Tibial nerve (tissue), 4 donors: Measurements from ENCODE around the gene KL. TPM values are rescaled to one million over a fixed set of nuclear protein-coding genes. Genes with fewer than 3 reads are reported as not detected.

Source experiments
- DNase-seq, 2 donors: peaks; one replicate each; pipeline ENCODE4 v3.0.0-alpha.2; 2019; ENCODE audit warnings: low spot score in 2 of 2
- H3K27ac ChIP-seq, 4 donors: fragments of 200-600 bp; sonication (generic) in 3 of 4; one replicate each; pipeline ENCODE4 v1.5.1; 2017 to 2019; ENCODE audit warnings: mild to moderate bottlenecking in 1 of 4
- H3K27me3 ChIP-seq, 2 donors: fragments of 200-600 bp; sonication (generic) in 1 of 2; one replicate each; pipeline versions ENCODE4 v1.5.1 to v1.6.0; 2017 to 2019
- H3K36me3 ChIP-seq, 3 donors: fragments of 200-600 bp; sonication (generic); one replicate each; pipeline ENCODE4 v1.5.1; 2018 to 2019
- H3K4me1 ChIP-seq, 4 donors: fragments of 200-600 bp; sonication (generic) in 3 of 4; one replicate each; pipeline ENCODE4 v1.5.1; 2017 to 2019
- H3K4me3 ChIP-seq, 4 donors: fragments of 200-600 bp; sonication (generic) in 3 of 4; one replicate each; pipeline ENCODE4 v1.5.1; 2017 to 2019; ENCODE audit warnings: mild to moderate bottlenecking in 1 of 4, moderate library complexity in 1 of 4
- H3K9me3 ChIP-seq, 4 donors: fragments of 200-600 bp; sonication (generic) in 3 of 4; one replicate each; pipeline ENCODE4 v1.5.1; 2017 to 2019
- EP300 ChIP-seq, 2 donors: sonication (generic); formaldehyde crosslinking; IDR thresholded peaks; one replicate each; pipeline ENCODE4 v1.6.1; 2017; ENCODE audit warnings: antibody characterized with exemption in 2 of 2, mild to moderate bottlenecking in 1 of 2
- POLR2A ChIP-seq, 2 donors: fragments of 450-650 bp; IDR thresholded peaks; one replicate each; pipeline ENCODE4 v1.6.1; 2017; ENCODE audit warnings: antibody characterized with exemption in 2 of 2, mild to moderate bottlenecking in 2 of 2, moderate library complexity in 2 of 2
- WGBS, 2 donors: methylation state at CpG; one replicate each; pipeline ENCODE4 v1.1.5; 2018; 5-methylcytosine and 5-hydroxymethylcytosine counted together
- total RNA-seq, 4 donors: library from RNA; depleted of rRNA; stranded (reverse); fragments of >200 nt; gene quantifications; one replicate each; pipeline ENCODE4 v1.1.0, GENCODE V29; 2016
- TF ChIP-seq, protein P1 (sequence below), 5 experiments: fragments of 200-600 bp in 3 of 5; fragments of 450-650 bp in 2 of 5; sonication (generic) in 3 of 5; IDR thresholded peaks; one replicate each; pipeline ENCODE4 v1.5.1; 2016 to 2019; ENCODE audit warnings: antibody characterized with exemption in 5 of 5, mild to moderate bottlenecking in 3 of 5, moderate library complexity in 2 of 5

The KL gene
- total RNA-seq, 4 donors from 2014 or later, result 5.1 to 7.3 (median 6.9) TPM

DNA sequence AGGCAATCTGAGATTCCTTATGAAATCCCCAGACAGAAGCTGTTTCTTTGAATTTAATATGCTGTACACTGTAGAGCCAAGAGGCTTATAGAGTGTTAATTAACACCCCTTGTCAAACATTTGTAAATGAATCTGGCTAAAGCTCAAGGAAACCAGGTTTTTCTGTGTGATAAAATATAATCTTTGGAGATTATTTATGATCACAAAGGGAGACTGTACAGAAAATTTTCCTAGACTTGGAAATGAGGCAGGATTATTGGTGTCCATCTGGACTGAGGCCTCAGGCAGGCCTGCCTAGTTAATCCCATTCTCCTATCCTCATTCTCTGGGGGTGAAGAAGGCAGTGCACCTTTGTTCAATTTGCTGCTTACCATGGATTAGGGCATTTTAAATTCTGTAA, 17.8 kb downstream of the KL start:
- no peaks in the 10 kb centered on the region for H3K9me3 ChIP-seq
- H3K4me1 ChIP-seq, result no peaks in the 10 kb centered on the region
- H3K27me3 ChIP-seq, result no peaks in the 10 kb centered on the region
- no peak overlapping the region for H3K27ac ChIP-seq
- no peak overlapping the region for H3K4me3 ChIP-seq
- no peak for DNase-seq
- no peaks in the 10 kb centered on the region for H3K36me3 ChIP-seq
- TF ChIP-seq, protein P1, sequence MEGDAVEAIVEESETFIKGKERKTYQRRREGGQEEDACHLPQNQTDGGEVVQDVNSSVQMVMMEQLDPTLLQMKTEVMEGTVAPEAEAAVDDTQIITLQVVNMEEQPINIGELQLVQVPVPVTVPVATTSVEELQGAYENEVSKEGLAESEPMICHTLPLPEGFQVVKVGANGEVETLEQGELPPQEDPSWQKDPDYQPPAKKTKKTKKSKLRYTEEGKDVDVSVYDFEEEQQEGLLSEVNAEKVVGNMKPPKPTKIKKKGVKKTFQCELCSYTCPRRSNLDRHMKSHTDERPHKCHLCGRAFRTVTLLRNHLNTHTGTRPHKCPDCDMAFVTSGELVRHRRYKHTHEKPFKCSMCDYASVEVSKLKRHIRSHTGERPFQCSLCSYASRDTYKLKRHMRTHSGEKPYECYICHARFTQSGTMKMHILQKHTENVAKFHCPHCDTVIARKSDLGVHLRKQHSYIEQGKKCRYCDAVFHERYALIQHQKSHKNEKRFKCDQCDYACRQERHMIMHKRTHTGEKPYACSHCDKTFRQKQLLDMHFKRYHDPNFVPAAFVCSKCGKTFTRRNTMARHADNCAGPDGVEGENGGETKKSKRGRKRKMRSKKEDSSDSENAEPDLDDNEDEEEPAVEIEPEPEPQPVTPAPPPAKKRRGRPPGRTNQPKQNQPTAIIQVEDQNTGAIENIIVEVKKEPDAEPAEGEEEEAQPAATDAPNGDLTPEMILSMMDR (IDR thresholded peaks at IDR 0.05), result no peak
- TF ChIP-seq POLR2A (IDR thresholded peaks at IDR 0.05) (no peak), EP300 (IDR thresholded peaks at IDR 0.05) (no peak)

DNA sequence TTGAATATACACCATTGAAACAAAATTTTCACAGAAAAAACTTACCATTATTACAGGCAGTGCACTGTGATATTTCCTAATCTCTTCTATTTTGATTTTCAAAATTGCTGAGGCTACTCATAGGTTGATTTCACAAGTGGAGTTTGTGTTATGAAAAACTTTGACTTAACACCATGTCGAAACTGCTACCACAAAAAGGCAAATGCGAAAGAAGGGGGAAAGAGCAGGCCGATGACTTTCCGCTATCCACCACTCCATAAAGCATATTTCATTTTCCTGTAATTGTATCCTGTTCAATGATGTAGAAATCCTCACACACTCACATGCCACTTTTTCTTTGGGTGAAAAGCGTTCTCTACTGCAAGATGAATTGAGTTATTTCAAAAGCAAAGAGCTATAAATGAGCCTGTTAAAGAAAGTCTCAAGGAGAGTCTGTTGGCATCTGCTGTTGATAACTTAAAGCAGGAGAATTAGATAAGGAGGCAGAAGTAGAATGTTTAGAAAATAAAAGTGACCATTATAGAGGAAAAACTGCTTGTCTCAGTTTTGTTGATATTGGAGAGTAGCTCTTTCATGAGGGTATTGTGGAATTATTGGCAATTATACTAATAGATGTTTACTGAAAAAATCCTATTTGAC, 18.8 kb downstream of the KL start:
- no peaks in the 10 kb centered on the region for H3K27me3 ChIP-seq
- no peak overlapping the region for H3K27ac ChIP-seq
- H3K36me3 ChIP-seq, result no peaks in the 10 kb centered on the region
- H3K9me3 ChIP-seq, result no peaks in the 10 kb centered on the region
- 90 to 93% methylated on average over 5 of the region's 5 CpGs for WGBS, 2 donors
- H3K4me1 ChIP-seq, result peaks cover 0 to 8% (median 3%) of the 10 kb centered on the region in 4 donors
- TF ChIP-seq, protein P1 (IDR thresholded peaks at IDR 0.05), result no peak
- TF ChIP-seq EP300 (IDR thresholded peaks at IDR 0.05), result no peak
- TF ChIP-seq POLR2A (IDR thresholded peaks at IDR 0.05), result no peak
- no peak for DNase-seq
- no peak overlapping the region for H3K4me3 ChIP-seq

DNA sequence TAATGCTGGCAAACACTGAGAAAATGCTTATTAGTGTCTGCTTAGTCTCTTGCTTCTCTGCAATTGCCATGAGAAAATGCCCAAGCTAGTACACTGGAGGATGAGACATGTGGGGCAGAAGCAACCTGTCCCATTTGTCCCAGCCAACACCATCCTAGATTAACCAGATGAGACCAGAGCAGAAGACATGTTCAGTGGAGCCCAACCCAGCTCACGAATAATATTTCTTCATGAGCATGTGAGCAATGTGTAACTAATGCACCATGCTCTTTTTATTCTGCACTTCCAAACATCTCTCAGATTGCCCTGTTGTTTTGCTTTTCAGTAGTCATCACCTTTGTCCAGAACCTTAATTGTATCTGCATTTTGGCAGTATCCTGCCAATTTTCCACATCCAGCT, 21.4 kb downstream of the KL start:
- no peak overlapping the region for H3K27ac ChIP-seq

DNA sequence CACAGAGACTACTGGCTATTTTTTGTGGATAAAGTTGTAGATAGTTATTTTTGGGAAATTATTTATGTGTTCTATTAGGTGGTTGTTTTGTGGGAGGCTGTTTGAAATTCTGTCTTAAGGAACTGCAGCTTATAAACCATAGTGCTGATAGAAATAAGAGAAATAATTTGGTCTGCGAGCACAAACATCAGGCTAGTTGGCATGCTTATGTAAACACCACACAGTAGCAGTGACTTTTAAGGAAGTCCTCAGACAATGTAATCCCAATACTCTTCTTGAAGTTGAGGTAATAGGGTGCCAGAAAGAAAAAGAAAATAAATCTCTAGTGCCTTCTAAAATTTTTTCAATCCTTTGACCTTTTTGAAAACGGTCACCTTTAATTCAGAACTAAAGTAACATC, 23.9 kb downstream of the KL start:
- Histone ChIP-seq H3K4me3 (no peak overlapping the region), H3K27ac (no peak overlapping the region), H3K36me3 (no peaks in the 10 kb centered on the region), H3K27me3 (no peaks in the 10 kb centered on the region), H3K4me1 (peaks cover 0 to 13% (median 3%) of the 10 kb centered on the region in 4 donors), H3K9me3 (no peaks in the 10 kb centered on the region)
- 27 to 38% methylated on average over 2 of the region's 2 CpGs for WGBS, 2 donors
- no peak for DNase-seq
- TF ChIP-seq POLR2A (IDR thresholded peaks at IDR 0.05), result no peak
- no peak for TF ChIP-seq EP300 (IDR thresholded peaks at IDR 0.05)
- TF ChIP-seq, protein P1 (IDR thresholded peaks at IDR 0.05), result no peak

More for the DNA sequence above, 21.4 kb downstream of the KL start:
- TF ChIP-seq, protein P1 (IDR thresholded peaks at IDR 0.05), result no peak
- TF ChIP-seq POLR2A (IDR thresholded peaks at IDR 0.05) (no peak), EP300 (IDR thresholded peaks at IDR 0.05) (no peak)
- DNase-seq, result no peak
- Histone ChIP-seq H3K4me1 (peaks cover 0 to 13% (median 3%) of the 10 kb centered on the region in 4 donors), H3K27me3 (no peaks in the 10 kb centered on the region), H3K9me3 (no peaks in the 10 kb centered on the region), H3K4me3 (no peak overlapping the region), H3K36me3 (no peaks in the 10 kb centered on the region)
- 86 to 100% methylated on average over 1 of the region's 1 CpG for WGBS, 2 donors

DNA sequence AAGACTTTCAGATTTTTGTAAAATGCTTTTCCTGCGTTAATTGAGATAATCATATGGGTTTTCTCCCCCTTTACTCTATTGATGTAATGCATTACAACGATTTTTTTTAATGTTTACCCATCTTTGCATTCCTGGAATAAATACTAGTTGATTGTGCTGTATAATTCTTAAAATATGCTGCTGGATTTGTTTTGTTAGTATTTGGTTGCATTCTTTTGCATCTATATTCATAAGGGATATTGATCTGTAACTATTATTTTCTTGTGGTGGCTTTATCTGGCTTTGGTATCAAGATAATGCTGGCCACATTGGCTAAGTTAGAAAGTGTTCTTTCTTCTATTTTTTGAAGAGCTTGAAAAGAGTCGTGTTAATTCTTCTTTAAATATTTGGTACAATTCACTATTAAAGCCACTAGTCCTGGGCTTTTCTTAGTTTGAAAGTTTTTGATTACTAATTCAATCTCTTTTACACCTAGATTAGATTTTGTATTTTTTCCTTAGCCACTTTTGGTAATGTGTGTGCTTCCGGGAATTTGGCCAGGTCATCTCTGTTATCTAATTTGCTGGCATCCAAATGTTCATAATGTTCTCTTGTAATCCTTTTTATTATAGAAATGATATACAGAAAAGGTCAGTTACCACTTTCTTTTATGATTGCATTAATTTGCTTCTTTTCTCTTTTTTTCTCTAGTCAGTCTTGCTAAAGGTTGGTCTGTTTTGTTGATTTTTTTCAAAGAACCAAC, 29.8 kb downstream of the KL start:
- TF ChIP-seq EP300 (IDR thresholded peaks at IDR 0.05) (no peak), POLR2A (IDR thresholded peaks at IDR 0.05) (no peak)
- TF ChIP-seq, protein P1 (IDR thresholded peaks at IDR 0.05), result no peak

More for the DNA sequence above, 29.8 kb downstream of the KL start:
- no peak overlapping the region for H3K4me3 ChIP-seq
- 68 to 73% methylated on average over 4 of the region's 4 CpGs for WGBS, 2 donors
- no peak for DNase-seq
- no peaks in the 10 kb centered on the region for H3K36me3 ChIP-seq
- no peaks in the 10 kb centered on the region for H3K4me1 ChIP-seq
- no peak overlapping the region for H3K27ac ChIP-seq
- no peaks in the 10 kb centered on the region for H3K9me3 ChIP-seq
- H3K27me3 ChIP-seq, result no peaks in the 10 kb centered on the region
